Measurements from ENCODE around the gene ELOVL6. TPM values are rescaled to one million over a fixed set of nuclear protein-coding genes. Genes with fewer than 3 reads are reported as not detected.

The ELOVL6 gene
- total RNA-seq, 2 donors from 2014 or later = 43.5 to 44.8 TPM

GRCh38 chr4:110200689-110201088 is 2.3 kb upstream of the ELOVL6 start:
- no peak overlapping the region for H3K27ac ChIP-seq (ENCODE audit: low read depth, low read length)
- peaks cover 23% of the 10 kb centered on the region for H3K4me1 Mint-ChIP-seq
- no peaks in the 10 kb centered on the region for H3K9me3 ChIP-seq (ENCODE audit: control insufficient read depth, low read length)
- H3K4me3 ChIP-seq (ENCODE audit: low read length) = no peak overlapping the region
- WGBS, 2 experiments (ENCODE audit: insufficient coverage in 1 of 2, insufficient read length in 1 of 2) = 100% methylated on average over 1 to 2 of the region's 2 CpGs
- H3K36me3 Mint-ChIP-seq (ENCODE audit: low read depth) = no peaks in the 10 kb centered on the region
- H3K4me1 ChIP-seq (ENCODE audit: control insufficient read depth, insufficient read depth, low read length) = no peaks in the 10 kb centered on the region
- no peaks in the 10 kb centered on the region for H3K36me3 ChIP-seq (ENCODE audit: control insufficient read depth, insufficient read depth, low read length)
- H3K4me3 Mint-ChIP-seq = no peak overlapping the region
- DNase-seq = no peak
- no peak for TF ChIP-seq CTCF (conservative IDR thresholded peaks at IDR 0.05)
- H3K27ac Mint-ChIP-seq = no peak overlapping the region
- no peak overlapping the region for H3K9ac ChIP-seq (ENCODE audit: extremely low read depth, low read length, poor library complexity, severe bottlenecking)
- no peaks in the 10 kb centered on the region for H3K27me3 ChIP-seq (ENCODE audit: control insufficient read depth, insufficient read depth, low read length, poor library complexity, severe bottlenecking)
- no peaks in the 10 kb centered on the region for H3K27me3 Mint-ChIP-seq (ENCODE audit: insufficient read depth)
- H3K9me3 Mint-ChIP-seq = no peaks in the 10 kb centered on the region

- peaks cover 35% of the 10 kb centered on the region for H3K4me1 Mint-ChIP-seq
- H3K9ac ChIP-seq (ENCODE audit: extremely low read depth, low read length, poor library complexity, severe bottlenecking) = peak overlapping the region; percentile 64
- no peaks in the 10 kb centered on the region for H3K4me1 ChIP-seq (ENCODE audit: control insufficient read depth, insufficient read depth, low read length)
- peak overlapping the region; percentile 85 for H3K27ac ChIP-seq (ENCODE audit: low read depth, low read length)
- no peaks in the 10 kb centered on the region for H3K9me3 ChIP-seq (ENCODE audit: control insufficient read depth, low read length)
- H3K36me3 Mint-ChIP-seq (ENCODE audit: low read depth) = peaks cover 5% of the 10 kb centered on the region
- H3K4me3 ChIP-seq (ENCODE audit: low read length) = peak overlapping the region; percentile 93
- WGBS, 2 experiments (ENCODE audit: insufficient coverage in 1 of 2, insufficient read length in 1 of 2) = 0 to 1% methylated on average over 16 to 24 of the region's 24 CpGs
- peak overlapping the region; percentile 95 for H3K4me3 Mint-ChIP-seq
- H3K36me3 ChIP-seq (ENCODE audit: control insufficient read depth, insufficient read depth, low read length) = no peaks in the 10 kb centered on the region
- H3K9me3 Mint-ChIP-seq = no peaks in the 10 kb centered on the region
- DNase-seq = peak; percentile 72
- H3K27ac Mint-ChIP-seq = peak overlapping the region; percentile 91
- H3K27me3 ChIP-seq (ENCODE audit: control insufficient read depth, insufficient read depth, low read length, poor library complexity, severe bottlenecking) = no peaks in the 10 kb centered on the region
- no peak for TF ChIP-seq CTCF (conservative IDR thresholded peaks at IDR 0.05)
- H3K27me3 Mint-ChIP-seq (ENCODE audit: insufficient read depth) = no peaks in the 10 kb centered on the region
These were observed 373 bp downstream of the ELOVL6 start for GRCh38 chr4:110198049-110198434.

GRCh38 chr4:110197529-110198042 is 829 bp downstream of the ELOVL6 start:
- H3K9ac ChIP-seq (ENCODE audit: extremely low read depth, low read length, poor library complexity, severe bottlenecking) = peak overlapping the region; percentile 64
- peak; percentile 84 for DNase-seq
- peaks cover 4% of the 10 kb centered on the region for H3K36me3 ChIP-seq (ENCODE audit: control insufficient read depth, insufficient read depth, low read length)
- peaks cover 36% of the 10 kb centered on the region for H3K4me1 Mint-ChIP-seq
- no peaks in the 10 kb centered on the region for H3K9me3 ChIP-seq (ENCODE audit: control insufficient read depth, low read length)
- no peak for TF ChIP-seq CTCF (conservative IDR thresholded peaks at IDR 0.05)
- H3K27ac ChIP-seq (ENCODE audit: low read depth, low read length) = peak overlapping the region; percentile 85
- H3K4me3 ChIP-seq (ENCODE audit: low read length) = peak overlapping the region; percentile 93
- H3K27me3 ChIP-seq (ENCODE audit: control insufficient read depth, insufficient read depth, low read length, poor library complexity, severe bottlenecking) = no peaks in the 10 kb centered on the region
- 0% methylated on average over 7 to 23 of the region's 26 CpGs for whole genome bisulfite sequencing, 2 experiments (ENCODE audit: insufficient coverage in 1 of 2, insufficient read length in 1 of 2)
- peak overlapping the region; percentile 95 for H3K4me3 Mint-ChIP-seq
- H3K27ac Mint-ChIP-seq = peak overlapping the region; percentile 91
- no peaks in the 10 kb centered on the region for H3K27me3 Mint-ChIP-seq (ENCODE audit: insufficient read depth)
- H3K4me1 ChIP-seq (ENCODE audit: control insufficient read depth, insufficient read depth, low read length) = no peaks in the 10 kb centered on the region
- peaks cover 8% of the 10 kb centered on the region for H3K36me3 Mint-ChIP-seq (ENCODE audit: low read depth)
- no peaks in the 10 kb centered on the region for H3K9me3 Mint-ChIP-seq
